GM21825 (cell line): ENCODE results near the gene PSG7.
"Not testable (repeated sequence)": the region's sequence is repeated elsewhere in the genome, so short reads cannot be mapped to it uniquely, and the experiment has no call there.

Experiments
- ATAC-seq: cut with Tn5 transposase; IDR thresholded peaks from one replicate; pipeline ENCODE4 v1.9.1; 2021; ENCODE audit warnings: mild to moderate bottlenecking, moderate library complexity; ENCODE audit not compliant: unreplicated experiment

Gene PSG7

GRCh38 chr19:42917634-42918033, 19.4 kb downstream of the PSG7 start, which contains the start of gene PSG6:
Gene PSG6, minus strand, starts transcription at chr19:42917894. Its CDS starts 102 bp downstream, at chr19:42917792.
- ATAC-seq = not testable (repeated sequence)

- ATAC-seq = not testable (repeated sequence)
These were observed 20.1 kb downstream of the PSG7 start for GRCh38 chr19:42916931-42917330.

- ATAC-seq = not testable (repeated sequence)
These were observed 23.5 kb downstream of the PSG7 start for GRCh38 chr19:42913516-42913915.

GRCh38 chr19:42912941-42913340, 24.1 kb downstream of the PSG7 start:
- ATAC-seq = not testable (repeated sequence)

- ATAC-seq = not testable (repeated sequence)
These were observed 25.3 kb downstream of the PSG7 start for GRCh38 chr19:42911731-42912130.

- not testable (repeated sequence) for ATAC-seq
These were observed 30.8 kb downstream of the PSG7 start for GRCh38 chr19:42906162-42906561.

GRCh38 chr19:42900561-42900960, 36.4 kb downstream of the PSG7 start:
- not testable (repeated sequence) for ATAC-seq

GRCh38 chr19:42899674-42900073, 37.3 kb downstream of the PSG7 start:
- ATAC-seq = not testable (repeated sequence)

GRCh38 chr19:42899110-42899509, 37.9 kb downstream of the PSG7 start:
- not testable (repeated sequence) for ATAC-seq

GRCh38 chr19:42898656-42899055, 38.4 kb downstream of the PSG7 start:
- ATAC-seq = not testable (repeated sequence)

GRCh38 chr19:42897729-42898128, 39.3 kb downstream of the PSG7 start:
- ATAC-seq = not testable (repeated sequence)

GRCh38 chr19:42890446-42890845, 46.6 kb downstream of the PSG7 start:
- not testable (repeated sequence) for ATAC-seq

GRCh38 chr19:42887876-42888445, 49.0 kb downstream of the PSG7 start:
- not testable (repeated sequence) for ATAC-seq

- ATAC-seq = not testable (repeated sequence)
These were observed 54.3 kb downstream of the PSG7 start for GRCh38 chr19:42882730-42883129.

GRCh38 chr19:42882010-42882409, 55.0 kb downstream of the PSG7 start:
- not testable (repeated sequence) for ATAC-seq

- not testable (repeated sequence) for ATAC-seq
These were observed 55.7 kb downstream of the PSG7 start for GRCh38 chr19:42881279-42881678.

- ATAC-seq = not testable (repeated sequence)
These were observed 56.4 kb downstream of the PSG7 start for GRCh38 chr19:42880621-42881020.

- no peak for ATAC-seq
These were observed 57.4 kb downstream of the PSG7 start, which contains the start of gene PSG1 for GRCh38 chr19:42879613-42880012. Gene PSG1, minus strand, starts transcription at chr19:42879713. Its CDS starts 132 bp downstream, at chr19:42879581.

GRCh38 chr19:42876596-42876995, 60.4 kb downstream of the PSG7 start:
- ATAC-seq = not testable (repeated sequence)

- ATAC-seq = not testable (repeated sequence)
These were observed 61.1 kb downstream of the PSG7 start for GRCh38 chr19:42875881-42876280.

- not testable (repeated sequence) for ATAC-seq
These were observed 61.9 kb downstream of the PSG7 start for GRCh38 chr19:42874901-42875813.

GRCh38 chr19:42874136-42874535, 62.9 kb downstream of the PSG7 start:
- ATAC-seq = not testable (repeated sequence)
